ENCODE results near the gene BMAL1.

- no peak for TF ChIP-seq CTCF (conservative IDR thresholded peaks at IDR 0.05; ENCODE audit: low read depth, low read length)
- TF ChIP-seq EZH2 (IDR thresholded peaks at IDR 0.05; ENCODE audit: borderline replicate concordance, low read depth, low read length, poor library complexity, severe bottlenecking): no peak
Measured at GRCh38 chr11:13289081-13289480, 11.5 kb downstream of the BMAL1 start.
